ENCODE results near the gene ZDHHC11B. TPM values are rescaled to one million over a fixed set of nuclear protein-coding genes. Genes with fewer than 3 reads are reported as not detected.
"Not testable (repeated sequence)": the region's sequence is repeated elsewhere in the genome, so short reads cannot be mapped to it uniquely, and the experiment has no call there.

ZDHHC11B gene
- total RNA-seq, 6 experiments from 2014 or later: 0.56 to 5.1 (median 2.8) TPM

DNA sequence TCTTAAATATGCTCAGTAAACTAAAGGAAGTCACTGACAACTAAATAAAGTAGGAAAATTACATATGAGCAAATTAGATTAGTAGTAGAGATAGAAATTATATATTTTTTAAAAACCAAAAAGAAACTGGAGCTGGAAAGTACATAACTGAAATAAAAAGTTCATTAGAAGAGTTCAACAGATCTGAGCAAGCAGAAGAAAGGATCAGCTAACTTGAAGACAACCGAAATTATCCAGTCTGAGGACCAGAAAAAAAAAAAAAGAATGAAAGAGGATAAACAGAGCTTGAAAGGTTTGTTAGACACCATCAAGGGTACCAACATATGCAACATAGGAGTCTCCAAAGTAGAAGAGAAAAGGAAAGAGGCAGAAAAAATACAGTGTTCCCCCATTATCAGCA lies 65.2 kb downstream of the ZDHHC11B start:
- H3K27ac ChIP-seq; H3K9me3 ChIP-seq; H3K36me3 ChIP-seq; intact Hi-C loops (cut with DNase I); H3K27me3 ChIP-seq; DNase-seq; ATAC-seq; H3K4me3 ChIP-seq: not testable (repeated sequence)
- 73% methylated on average over 1 of the region's 1 CpG for whole genome bisulfite sequencing (ENCODE audit: insufficient coverage, low coverage, low lambda C conversion rate, missing lambda C conversion rate)
- peaks cover 0 to 11% (median 0%) of the 10 kb centered on the region in 4 donors for H3K4me1 ChIP-seq

DNA sequence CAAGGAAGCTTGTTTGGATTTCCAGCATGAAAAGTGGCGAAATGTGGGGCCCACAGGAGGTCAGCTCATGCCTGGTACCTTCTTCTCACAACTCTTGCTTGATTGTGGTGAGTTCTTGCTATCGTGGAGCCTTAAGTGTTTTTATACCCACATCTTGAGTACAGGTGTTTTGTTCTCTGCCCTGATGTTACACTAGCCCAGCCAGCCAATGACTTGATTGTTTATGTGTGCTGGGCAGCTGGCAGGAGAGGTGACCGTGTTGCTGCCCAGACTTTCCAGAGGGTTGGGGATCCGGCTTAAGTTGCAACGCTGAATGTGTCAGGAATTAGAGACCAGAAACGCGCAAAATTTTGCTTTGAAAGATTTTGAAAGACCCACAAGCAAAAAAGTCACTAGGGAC lies 67.4 kb downstream of the ZDHHC11B start:
- intact Hi-C loops (cut with DNase I): no loop called here
- Histone ChIP-seq H3K9me3 (no peaks in the 10 kb centered on the region), H3K4me1 (peaks cover 0 to 11% (median 0%) of the 10 kb centered on the region in 4 donors), H3K4me3 (peak overlapping the region in 1 of 3 donors; percentile 28), H3K27ac (peak overlapping the region; percentile 53 to 97 (median 90)), H3K36me3 (no peaks in the 10 kb centered on the region), H3K27me3 (no peaks in the 10 kb centered on the region)
- DNase-seq: peak in 2 of 3 donors; percentile 63
- 30% methylated on average over 7 of the region's 7 CpGs for WGBS (ENCODE audit: insufficient coverage, low coverage, low lambda C conversion rate, missing lambda C conversion rate)
- TF ChIP-seq POLR2A (IDR thresholded peaks at IDR 0.05): no peak
- TF ChIP-seq, protein P1, sequence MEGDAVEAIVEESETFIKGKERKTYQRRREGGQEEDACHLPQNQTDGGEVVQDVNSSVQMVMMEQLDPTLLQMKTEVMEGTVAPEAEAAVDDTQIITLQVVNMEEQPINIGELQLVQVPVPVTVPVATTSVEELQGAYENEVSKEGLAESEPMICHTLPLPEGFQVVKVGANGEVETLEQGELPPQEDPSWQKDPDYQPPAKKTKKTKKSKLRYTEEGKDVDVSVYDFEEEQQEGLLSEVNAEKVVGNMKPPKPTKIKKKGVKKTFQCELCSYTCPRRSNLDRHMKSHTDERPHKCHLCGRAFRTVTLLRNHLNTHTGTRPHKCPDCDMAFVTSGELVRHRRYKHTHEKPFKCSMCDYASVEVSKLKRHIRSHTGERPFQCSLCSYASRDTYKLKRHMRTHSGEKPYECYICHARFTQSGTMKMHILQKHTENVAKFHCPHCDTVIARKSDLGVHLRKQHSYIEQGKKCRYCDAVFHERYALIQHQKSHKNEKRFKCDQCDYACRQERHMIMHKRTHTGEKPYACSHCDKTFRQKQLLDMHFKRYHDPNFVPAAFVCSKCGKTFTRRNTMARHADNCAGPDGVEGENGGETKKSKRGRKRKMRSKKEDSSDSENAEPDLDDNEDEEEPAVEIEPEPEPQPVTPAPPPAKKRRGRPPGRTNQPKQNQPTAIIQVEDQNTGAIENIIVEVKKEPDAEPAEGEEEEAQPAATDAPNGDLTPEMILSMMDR (IDR thresholded peaks at IDR 0.05): no peak
- ATAC-seq: peak; percentile 54 to 76 (median 66)

DNA sequence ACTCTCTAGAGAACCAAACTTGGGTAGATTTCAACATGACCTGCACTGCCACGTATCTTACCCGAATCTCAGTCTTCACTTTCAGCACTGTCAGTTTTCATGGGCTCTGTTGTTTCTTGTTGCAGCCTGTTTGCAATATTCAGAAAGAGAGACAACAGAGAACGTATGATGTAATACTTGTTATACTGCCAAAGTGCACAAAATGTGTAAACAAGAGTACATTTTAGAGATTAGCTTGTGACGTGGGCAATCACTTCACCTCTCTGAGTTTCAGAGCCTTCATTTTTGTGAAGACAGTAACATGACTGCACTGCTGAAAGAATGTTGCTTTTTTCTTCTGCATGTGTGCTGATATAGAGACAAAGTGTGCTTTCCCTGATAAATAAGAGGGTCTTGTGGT lies 67.8 kb downstream of the ZDHHC11B start:
- H3K36me3 ChIP-seq; H3K27me3 ChIP-seq; intact Hi-C loops (cut with DNase I); DNase-seq; H3K9me3 ChIP-seq: not testable (repeated sequence)
- peaks cover 0 to 11% (median 0%) of the 10 kb centered on the region in 4 donors for H3K4me1 ChIP-seq
- peak; percentile 32 for TF ChIP-seq POLR2A (IDR thresholded peaks at IDR 0.05)
- WGBS (ENCODE audit: insufficient coverage, low coverage, low lambda C conversion rate, missing lambda C conversion rate): 17% methylated on average over 4 of the region's 4 CpGs
- H3K4me3 ChIP-seq: peak overlapping the region in 1 of 3 donors; percentile 28
- H3K27ac ChIP-seq: peak overlapping the region; percentile 53 to 97 (median 90)
- ATAC-seq: peak; percentile 78 to 89 (median 81)

DNA sequence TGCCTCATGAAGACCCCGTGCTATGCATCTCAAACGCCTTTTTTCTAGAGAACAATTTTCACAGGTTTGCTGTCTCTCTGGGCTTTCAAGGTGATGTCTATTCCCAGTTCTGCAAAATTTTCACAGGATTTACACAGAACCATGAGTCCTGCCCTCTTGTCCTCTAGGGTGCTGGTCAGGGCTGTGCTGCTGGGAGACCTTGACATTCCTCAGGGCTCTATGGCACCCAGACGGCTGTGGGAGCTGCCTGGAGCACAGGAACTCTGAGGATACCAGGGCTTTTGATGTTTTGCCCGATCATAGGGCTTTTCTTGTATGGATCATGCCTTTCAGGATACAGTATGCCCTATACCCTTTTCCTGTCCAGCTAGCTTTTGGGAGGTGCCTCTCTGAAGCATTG lies 68.9 kb downstream of the ZDHHC11B start:
- H3K36me3 ChIP-seq; H3K27me3 ChIP-seq; DNase-seq; intact Hi-C loops (cut with DNase I); H3K27ac ChIP-seq; H3K4me3 ChIP-seq; H3K9me3 ChIP-seq; ATAC-seq: not testable (repeated sequence)
- WGBS (ENCODE audit: insufficient coverage, low coverage, low lambda C conversion rate, missing lambda C conversion rate): 73% methylated on average over 4 of the region's 4 CpGs
- H3K4me1 ChIP-seq: peaks cover 0 to 11% (median 0%) of the 10 kb centered on the region in 4 donors

DNA sequence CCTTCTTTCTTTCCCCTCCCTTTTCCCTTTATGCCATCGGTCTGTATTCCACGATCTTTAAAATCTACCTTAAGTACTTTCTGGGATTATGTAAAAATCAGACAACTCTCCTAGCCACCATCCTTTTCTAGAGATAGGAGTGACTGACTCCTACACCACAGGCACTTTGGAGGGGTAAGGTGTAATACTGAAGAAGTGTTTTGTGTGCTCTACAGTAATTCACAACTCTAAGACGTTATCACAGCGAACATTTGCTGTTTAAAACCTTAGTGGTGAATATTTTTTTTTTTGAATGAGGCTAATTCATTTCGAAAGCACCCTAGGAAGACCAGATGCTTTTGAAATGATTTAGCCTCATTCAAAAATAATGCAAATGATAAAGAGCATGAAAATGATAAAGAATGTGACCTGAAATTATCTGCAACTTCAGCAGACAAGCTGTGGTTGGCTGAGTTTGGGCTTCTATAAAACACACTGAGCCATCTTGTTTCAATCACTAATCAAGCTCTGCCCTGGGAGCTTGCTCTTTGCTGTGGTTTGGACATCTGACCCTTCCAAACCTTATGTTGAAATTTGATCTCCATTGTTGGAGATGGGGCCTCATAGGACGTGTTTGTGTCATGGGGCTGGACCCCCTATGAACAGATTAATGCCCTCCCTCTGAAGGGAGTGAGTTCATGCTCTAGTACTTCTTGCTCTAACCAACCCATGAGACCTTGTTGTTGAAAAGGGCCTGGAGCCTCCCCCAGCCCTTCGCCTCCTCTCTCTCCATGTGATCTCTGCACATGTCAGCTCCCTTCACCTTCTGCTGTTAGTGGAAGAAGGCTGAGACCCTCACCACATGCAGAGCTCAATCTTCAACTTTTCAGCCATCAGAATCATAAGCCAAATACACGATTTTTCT lies 70.1 kb downstream of the ZDHHC11B start:
- Histone ChIP-seq H3K4me1 (peaks cover 0 to 11% (median 0%) of the 10 kb centered on the region in 4 donors), H3K27ac (peak overlapping the region in 1 of 3 donors; percentile 41)
- intact Hi-C loops (cut with DNase I); H3K4me3 ChIP-seq; H3K9me3 ChIP-seq; H3K36me3 ChIP-seq; DNase-seq; H3K27me3 ChIP-seq: not testable (repeated sequence)
- peak in 1 of 4 donors; percentile 6 for ATAC-seq
- 71% methylated on average over 8 of the region's 8 CpGs for WGBS (ENCODE audit: insufficient coverage, low coverage, low lambda C conversion rate, missing lambda C conversion rate)

DNA sequence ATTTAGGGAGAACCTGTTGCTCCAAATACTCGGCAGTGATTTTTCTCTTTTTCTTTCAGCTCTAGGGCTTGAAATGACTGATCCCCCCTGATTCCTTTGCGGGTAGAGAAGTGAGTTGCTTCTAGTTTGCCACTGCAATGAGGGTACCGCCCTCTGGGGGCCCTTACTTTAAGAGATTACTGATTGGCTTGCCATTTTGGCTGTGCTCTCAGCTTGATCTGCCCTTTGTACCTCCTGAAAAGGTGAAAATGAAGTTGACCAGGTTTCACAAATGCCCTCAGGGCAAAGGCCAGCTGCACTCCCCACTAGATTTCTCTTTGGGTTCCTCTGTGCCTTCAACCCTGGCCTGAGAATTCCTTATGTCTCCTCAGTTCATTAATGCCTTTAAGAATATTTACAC lies 70.8 kb downstream of the ZDHHC11B start:
- peaks cover 0 to 11% (median 0%) of the 10 kb centered on the region in 4 donors for H3K4me1 ChIP-seq
- H3K4me3 ChIP-seq; H3K36me3 ChIP-seq; H3K9me3 ChIP-seq; intact Hi-C loops (cut with DNase I); H3K27me3 ChIP-seq: not testable (repeated sequence)
- ATAC-seq (peak; percentile 72 to 81 (median 74)), DNase-seq (peak in 1 of 3 donors; percentile 74)
- peak overlapping the region in 2 of 3 donors; percentile 4 to 41 for H3K27ac ChIP-seq
- WGBS (ENCODE audit: insufficient coverage, low coverage, low lambda C conversion rate, missing lambda C conversion rate): 38% methylated on average over 2 of the region's 3 CpGs

DNA sequence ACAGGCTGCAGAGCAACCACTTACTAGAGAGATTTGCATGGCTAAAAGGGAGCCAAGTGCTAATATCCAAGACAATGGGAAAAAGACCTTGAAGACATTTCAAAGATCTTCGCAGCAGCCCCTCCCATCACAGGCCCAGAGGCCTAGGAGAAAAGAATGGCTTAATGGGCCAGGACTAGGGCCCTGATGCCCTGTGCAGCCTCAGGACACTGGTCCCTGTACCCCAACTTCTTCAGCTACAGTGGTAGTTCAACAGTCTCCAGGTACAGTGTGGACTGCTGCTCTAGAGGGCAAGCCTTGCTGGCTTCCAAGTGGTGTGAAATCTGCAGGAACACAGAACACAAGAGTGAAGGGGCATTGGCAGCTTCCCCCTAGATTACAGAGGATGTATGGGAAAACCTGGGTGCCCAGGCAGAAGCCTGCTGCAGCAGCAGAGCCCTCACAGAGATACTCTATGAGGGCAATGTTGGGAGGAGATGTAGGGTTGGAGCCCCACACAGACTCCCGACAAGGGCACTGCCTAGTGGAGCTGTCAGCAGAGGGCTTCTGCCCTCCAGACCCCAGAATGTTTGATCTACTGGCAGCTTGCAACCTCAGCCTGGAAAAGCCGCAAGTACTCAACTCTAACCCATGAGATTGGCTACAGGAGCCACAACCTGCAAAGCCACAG lies 75.5 kb downstream of the ZDHHC11B start:
- H3K27me3 ChIP-seq; H3K36me3 ChIP-seq; H3K4me3 ChIP-seq; intact Hi-C loops (cut with DNase I); DNase-seq; H3K4me1 ChIP-seq; H3K27ac ChIP-seq; H3K9me3 ChIP-seq: not testable (repeated sequence)
- ATAC-seq: peak in 1 of 4 donors; percentile 23
- WGBS (ENCODE audit: insufficient coverage, low coverage, low lambda C conversion rate, missing lambda C conversion rate): 80% methylated on average over 1 of the region's 3 CpGs

DNA sequence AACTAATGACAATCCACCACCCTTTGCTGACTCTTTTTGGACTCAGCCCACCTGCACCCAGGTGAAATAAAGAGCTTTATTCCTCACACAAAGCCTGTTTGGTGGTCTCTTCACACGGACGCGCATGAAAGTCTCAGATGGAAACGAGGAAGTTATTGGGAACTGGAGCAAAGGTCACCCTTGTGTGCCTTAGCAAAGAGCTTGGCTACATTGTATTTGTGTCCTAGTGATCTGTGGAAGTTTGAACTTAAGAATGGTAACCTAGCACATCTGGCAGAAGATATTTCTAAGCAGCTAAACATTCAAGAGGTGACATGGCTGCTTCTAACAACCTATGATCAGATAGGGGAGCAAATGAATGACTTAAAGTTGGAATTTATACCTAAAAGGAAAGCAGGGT lies 76.2 kb downstream of the ZDHHC11B start:
- H3K36me3 ChIP-seq; H3K4me1 ChIP-seq; intact Hi-C loops (cut with DNase I); ATAC-seq; H3K4me3 ChIP-seq; H3K27me3 ChIP-seq; DNase-seq; H3K9me3 ChIP-seq; H3K27ac ChIP-seq: not testable (repeated sequence)
- whole genome bisulfite sequencing (ENCODE audit: insufficient coverage, low coverage, low lambda C conversion rate, missing lambda C conversion rate): 78% methylated on average over 4 of the region's 4 CpGs

DNA sequence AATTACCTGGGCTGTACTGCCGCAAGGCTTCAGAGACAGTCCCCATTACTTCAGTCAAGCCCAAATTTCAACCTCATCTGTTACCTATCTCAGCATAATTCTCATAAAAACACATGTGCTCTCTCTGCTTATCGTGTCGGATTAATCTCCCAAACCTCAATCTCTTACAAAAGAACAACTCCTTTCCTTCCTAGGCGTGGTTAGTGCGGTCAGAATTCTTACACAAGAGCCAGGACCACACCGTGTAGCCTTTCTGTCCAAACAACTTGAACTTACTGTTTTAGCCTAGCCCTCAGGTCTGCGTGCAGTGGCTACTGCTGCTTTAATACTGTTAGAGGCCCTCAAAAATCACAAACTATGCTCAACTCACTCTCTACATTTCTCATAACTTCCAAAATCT lies 78.4 kb downstream of the ZDHHC11B start:
- WGBS (ENCODE audit: insufficient coverage, low coverage, low lambda C conversion rate, missing lambda C conversion rate): 58% methylated on average over 6 of the region's 7 CpGs
- H3K27ac ChIP-seq; intact Hi-C loops (cut with DNase I); H3K4me3 ChIP-seq; H3K9me3 ChIP-seq; H3K36me3 ChIP-seq; ATAC-seq; H3K4me1 ChIP-seq; H3K27me3 ChIP-seq; DNase-seq: not testable (repeated sequence)

All from right lobe of liver (tissue), 6 donors.